Panc1 (cell line): ENCODE measurements around the gene KRTAP12-3. TPM values are rescaled to one million over a fixed set of nuclear protein-coding genes. Genes with fewer than 3 reads are reported as not detected.

Experiments used
- ATAC-seq: fragments of 200-7000 bp; cut with Tn5 transposase; 2 replicates; pipeline ENCODE4 v1.9.1; 2020; ENCODE audit warnings: mild to moderate bottlenecking, moderate library complexity
- BruUV-seq: library from RNA; stranded (reverse); fragments of 400-500 nt; replicated peaks from 2 replicates; lab custom pipeline; 2021; lab: Mats Ljungman, UMichigan
- CTCF ChIA-PET: fragments of 300-600 bp; sonication (Branson Sonifier 250); formaldehyde crosslinking; loops from one replicate; lab custom pipeline; 2022; ENCODE audit warnings: antibody characterized with exemption; lab: Charles Lee
- POLR2A ChIA-PET: fragments of 300-600 bp; sonication (Branson Sonifier 250); formaldehyde crosslinking; loops from one replicate; lab custom pipeline; 2022; ENCODE audit warnings: antibody characterized with exemption; lab: Charles Lee
- DNase-seq: peaks from one replicate; pipeline ENCODE4 v3.0.0-alpha.2; 2010; ENCODE audit warnings: low read depth, low spot score
- H3K27ac ChIP-seq: 2 replicates; pipeline ENCODE4 v1.5.1; 2011; ENCODE audit warnings: mild to moderate bottlenecking, low read length, inconsistent platforms
- H3K27me3 ChIP-seq: fragments of 200-500 bp; sonication (Bioruptor generic); 2 replicates; pipeline ENCODE4 v1.6.0; 2014; ENCODE audit warnings: low read length, inconsistent platforms; ENCODE audit not compliant: control insufficient read depth, insufficient read depth
- H3K36me3 ChIP-seq: fragments of 200-500 bp; sonication (Bioruptor generic); 2 replicates; pipeline ENCODE4 v1.5.1; 2014; ENCODE audit warnings: inconsistent platforms, mild to moderate bottlenecking, low read length, moderate library complexity; ENCODE audit not compliant: control insufficient read depth, insufficient read depth
- H3K4me1 ChIP-seq: 2 replicates; pipeline ENCODE4 v1.5.1; 2011; ENCODE audit warnings: inconsistent platforms, mild to moderate bottlenecking, low read length, moderate library complexity; ENCODE audit not compliant: control insufficient read depth, insufficient read depth
- H3K4me3 ChIP-seq, 2 experiments: 2 replicates each; pipeline ENCODE4 v1.5.1; 2011 to 2012; ENCODE audit warnings: low read depth in 2 of 2, low read length in 2 of 2, mild to moderate bottlenecking in 2 of 2, inconsistent platforms in 1 of 2, moderate library complexity in 1 of 2
- H3K9me3 ChIP-seq: fragments of 200-500 bp; sonication (Bioruptor generic); 2 replicates; pipeline ENCODE4 v1.5.1; 2014; ENCODE audit warnings: low read depth, mild to moderate bottlenecking, inconsistent platforms, low read length, moderate library complexity; ENCODE audit not compliant: control insufficient read depth, insufficient read depth
- POLR2AphosphoS5 ChIP-seq: IDR thresholded peaks from 2 replicates; pipeline ENCODE4 v1.6.1; 2012; ENCODE audit warnings: mild to moderate bottlenecking, low read depth, low read length, moderate library complexity
- SIN3A ChIP-seq: IDR thresholded peaks from 2 replicates; pipeline ENCODE4 v1.6.1; 2012; ENCODE audit warnings: low read depth, mild to moderate bottlenecking, low read length, moderate library complexity, borderline replicate concordance; ENCODE audit not compliant: insufficient read depth
- TCF7L2 ChIP-seq: IDR thresholded peaks from 2 replicates; pipeline ENCODE4 v1.6.1; 2011; ENCODE audit warnings: mild to moderate bottlenecking, low read depth, low read length, inconsistent platforms
- in situ Hi-C: cut with HindIII; loops from 2 replicates; pipeline ENCODE4 v1.10.0; 2016; ENCODE audit warnings: low sequenced_read_pairs, low pct_unique_long_range_greater_than_20kb
- intact Hi-C: fragments of 100-400 bp; cut with micrococcal nuclease; formaldehyde crosslinking; loops from one replicate; pipeline ENCODE4 v1.10.0; 2022; ENCODE audit not compliant: unreplicated experiment
- total RNA-seq: library from RNA; stranded (reverse); gene quantifications from one replicate; pipeline ENCODE4 v1.2.1, GENCODE V29; 2021; ENCODE audit not compliant: unreplicated experiment
- TF ChIP-seq, protein P1 (sequence below), 2 experiments: IDR thresholded peaks; 2 replicates each; pipeline ENCODE4 v1.6.1; 2011 to 2012; ENCODE audit warnings: low read depth in 2 of 2, control low read depth in 1 of 2, low read length in 1 of 2, mild to moderate bottlenecking in 1 of 2, moderate library complexity in 1 of 2; ENCODE audit not compliant: insufficient read depth in 1 of 2
- TF ChIP-seq, protein P2 (sequence below): fragments of 450-650 bp; IDR thresholded peaks from 2 replicates; pipeline ENCODE4 v1.5.1; 2017; ENCODE audit warnings: mild to moderate bottlenecking

KRTAP12-3 gene
- total RNA-seq, 1 experiment from 2014 or later, result not detected

DNA sequence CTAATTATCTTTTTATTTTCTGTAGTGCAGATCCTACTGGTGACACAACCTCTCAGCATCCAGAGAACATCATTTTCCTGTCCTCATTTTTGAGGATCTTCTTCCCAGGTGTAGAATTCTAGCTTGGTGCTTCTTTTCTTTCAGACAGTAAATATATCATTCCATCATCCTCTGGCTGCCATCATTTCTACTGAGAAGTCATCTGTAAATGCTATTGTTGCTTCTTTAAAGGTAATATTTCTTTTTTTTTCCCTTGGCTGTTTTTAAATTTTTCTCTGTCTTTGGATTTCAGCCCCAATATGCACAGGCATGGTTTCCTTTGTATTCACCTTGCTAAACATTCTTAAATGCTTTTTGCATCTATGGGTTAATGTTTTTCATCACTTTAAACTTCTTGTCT lies 34.2 kb upstream of the KRTAP12-3 start:
- POLR2A ChIA-PET, result no interaction called here
- DNase-seq (no peak), ATAC-seq (no peak)
- Histone ChIP-seq H3K27me3 (no peaks in the 10 kb centered on the region), H3K9me3 (peaks cover 7% of the 10 kb centered on the region; the same call in 1 of the 2 replicates), H3K27ac (no peak overlapping the region), H3K4me3 (no peak overlapping the region), H3K4me1 (no peaks in the 10 kb centered on the region), H3K36me3 (no peaks in the 10 kb centered on the region)
- TF ChIP-seq TCF7L2 (no peak), POLR2AphosphoS5 (no peak), SIN3A (no peak)
- TF ChIP-seq, protein P1, sequence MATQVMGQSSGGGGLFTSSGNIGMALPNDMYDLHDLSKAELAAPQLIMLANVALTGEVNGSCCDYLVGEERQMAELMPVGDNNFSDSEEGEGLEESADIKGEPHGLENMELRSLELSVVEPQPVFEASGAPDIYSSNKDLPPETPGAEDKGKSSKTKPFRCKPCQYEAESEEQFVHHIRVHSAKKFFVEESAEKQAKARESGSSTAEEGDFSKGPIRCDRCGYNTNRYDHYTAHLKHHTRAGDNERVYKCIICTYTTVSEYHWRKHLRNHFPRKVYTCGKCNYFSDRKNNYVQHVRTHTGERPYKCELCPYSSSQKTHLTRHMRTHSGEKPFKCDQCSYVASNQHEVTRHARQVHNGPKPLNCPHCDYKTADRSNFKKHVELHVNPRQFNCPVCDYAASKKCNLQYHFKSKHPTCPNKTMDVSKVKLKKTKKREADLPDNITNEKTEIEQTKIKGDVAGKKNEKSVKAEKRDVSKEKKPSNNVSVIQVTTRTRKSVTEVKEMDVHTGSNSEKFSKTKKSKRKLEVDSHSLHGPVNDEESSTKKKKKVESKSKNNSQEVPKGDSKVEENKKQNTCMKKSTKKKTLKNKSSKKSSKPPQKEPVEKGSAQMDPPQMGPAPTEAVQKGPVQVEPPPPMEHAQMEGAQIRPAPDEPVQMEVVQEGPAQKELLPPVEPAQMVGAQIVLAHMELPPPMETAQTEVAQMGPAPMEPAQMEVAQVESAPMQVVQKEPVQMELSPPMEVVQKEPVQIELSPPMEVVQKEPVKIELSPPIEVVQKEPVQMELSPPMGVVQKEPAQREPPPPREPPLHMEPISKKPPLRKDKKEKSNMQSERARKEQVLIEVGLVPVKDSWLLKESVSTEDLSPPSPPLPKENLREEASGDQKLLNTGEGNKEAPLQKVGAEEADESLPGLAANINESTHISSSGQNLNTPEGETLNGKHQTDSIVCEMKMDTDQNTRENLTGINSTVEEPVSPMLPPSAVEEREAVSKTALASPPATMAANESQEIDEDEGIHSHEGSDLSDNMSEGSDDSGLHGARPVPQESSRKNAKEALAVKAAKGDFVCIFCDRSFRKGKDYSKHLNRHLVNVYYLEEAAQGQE (IDR thresholded peaks at IDR 0.05; ENCODE audit: insufficient read depth in 1 of 2, low read depth in 2 of 2, low read length in 1 of 2), result no peak
- TF ChIP-seq, protein P2, sequence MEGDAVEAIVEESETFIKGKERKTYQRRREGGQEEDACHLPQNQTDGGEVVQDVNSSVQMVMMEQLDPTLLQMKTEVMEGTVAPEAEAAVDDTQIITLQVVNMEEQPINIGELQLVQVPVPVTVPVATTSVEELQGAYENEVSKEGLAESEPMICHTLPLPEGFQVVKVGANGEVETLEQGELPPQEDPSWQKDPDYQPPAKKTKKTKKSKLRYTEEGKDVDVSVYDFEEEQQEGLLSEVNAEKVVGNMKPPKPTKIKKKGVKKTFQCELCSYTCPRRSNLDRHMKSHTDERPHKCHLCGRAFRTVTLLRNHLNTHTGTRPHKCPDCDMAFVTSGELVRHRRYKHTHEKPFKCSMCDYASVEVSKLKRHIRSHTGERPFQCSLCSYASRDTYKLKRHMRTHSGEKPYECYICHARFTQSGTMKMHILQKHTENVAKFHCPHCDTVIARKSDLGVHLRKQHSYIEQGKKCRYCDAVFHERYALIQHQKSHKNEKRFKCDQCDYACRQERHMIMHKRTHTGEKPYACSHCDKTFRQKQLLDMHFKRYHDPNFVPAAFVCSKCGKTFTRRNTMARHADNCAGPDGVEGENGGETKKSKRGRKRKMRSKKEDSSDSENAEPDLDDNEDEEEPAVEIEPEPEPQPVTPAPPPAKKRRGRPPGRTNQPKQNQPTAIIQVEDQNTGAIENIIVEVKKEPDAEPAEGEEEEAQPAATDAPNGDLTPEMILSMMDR, result no peak
- BruUV-seq, result no TSS peak
- CTCF ChIA-PET, result no interaction called here
- intact Hi-C loops (no loop called here), in situ Hi-C loops (no loop called here)

DNA sequence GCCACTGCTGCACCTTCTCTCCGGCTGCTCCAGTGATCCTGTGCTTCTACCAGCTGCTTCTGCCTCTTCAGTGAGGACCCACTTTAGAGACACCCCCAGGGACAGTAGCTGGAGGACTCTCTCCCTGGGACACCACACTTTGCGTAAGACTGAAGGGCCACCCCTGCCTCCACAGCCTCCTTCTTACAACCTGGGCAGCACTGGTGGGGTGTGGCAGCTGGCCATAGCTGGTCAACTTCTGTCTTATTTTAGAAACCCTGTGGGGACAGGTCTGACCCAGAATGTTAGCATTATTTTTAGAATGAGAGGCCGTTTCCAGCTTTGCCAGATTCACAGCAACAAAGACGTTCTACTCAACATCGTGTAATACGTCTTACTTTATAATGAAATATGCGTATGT lies 32.0 kb upstream of the KRTAP12-3 start:
- TF ChIP-seq SIN3A (no peak), POLR2AphosphoS5 (no peak), TCF7L2 (no peak)
- TF ChIP-seq, protein P2, result no peak
- TF ChIP-seq, protein P1 (IDR thresholded peaks at IDR 0.05; ENCODE audit: insufficient read depth in 1 of 2, low read depth in 2 of 2, low read length in 1 of 2), result no peak
- Histone ChIP-seq H3K4me3 (no peak overlapping the region), H3K27me3 (no peaks in the 10 kb centered on the region), H3K4me1 (no peaks in the 10 kb centered on the region), H3K36me3 (no peaks in the 10 kb centered on the region), H3K27ac (no peak overlapping the region), H3K9me3 (peaks cover 7% of the 10 kb centered on the region; the same call in 1 of the 2 replicates)
- ChIA-PET CTCF (no interaction called here), POLR2A (no interaction called here)
- in situ Hi-C loops, result no loop called here
- BruUV-seq, result no TSS peak
- ATAC-seq (no peak), DNase-seq (no peak)
- intact Hi-C loops, result no loop called here
